Measurements from ENCODE around the gene CES2.

- TF ChIP-seq POLR2A (IDR thresholded peaks at IDR 0.05; ENCODE audit: low read length) (peak; percentile 83), GATA1 (IDR thresholded peaks at IDR 0.05; ENCODE audit: low read depth, low read length) (no peak)
These were observed 1.0 kb upstream of the CES2 start, which contains the start of gene CIAO2B for GRCh38 chr16:66934138-66934838.

All from erythroblast (primary cell).